ENCODE results near the gene ZNF469.

DNA sequence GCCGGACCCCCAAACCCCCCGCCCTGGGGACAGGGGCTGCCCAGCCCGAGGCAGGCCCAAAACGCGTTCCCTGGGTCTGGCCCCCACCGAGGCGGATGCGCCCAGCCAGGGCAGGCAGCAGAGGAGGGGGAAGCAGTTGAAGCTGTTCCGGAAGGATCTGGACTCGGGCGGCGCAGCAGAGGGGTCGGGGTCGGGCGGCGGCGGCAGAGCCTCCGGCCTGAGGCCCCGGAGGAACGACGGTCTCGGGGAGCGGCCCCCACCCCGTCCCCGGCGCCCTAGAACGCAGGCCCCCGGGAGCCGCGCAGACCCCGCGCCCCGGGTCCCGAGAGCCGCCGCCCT lies 47.4 kb downstream of the ZNF469 start:
- no peak for TF ChIP-seq ZNF347 (CRISPR knock-in tag; IDR thresholded peaks at IDR 0.05; ENCODE audit: low read depth)
- TF ChIP-seq, protein P1, sequence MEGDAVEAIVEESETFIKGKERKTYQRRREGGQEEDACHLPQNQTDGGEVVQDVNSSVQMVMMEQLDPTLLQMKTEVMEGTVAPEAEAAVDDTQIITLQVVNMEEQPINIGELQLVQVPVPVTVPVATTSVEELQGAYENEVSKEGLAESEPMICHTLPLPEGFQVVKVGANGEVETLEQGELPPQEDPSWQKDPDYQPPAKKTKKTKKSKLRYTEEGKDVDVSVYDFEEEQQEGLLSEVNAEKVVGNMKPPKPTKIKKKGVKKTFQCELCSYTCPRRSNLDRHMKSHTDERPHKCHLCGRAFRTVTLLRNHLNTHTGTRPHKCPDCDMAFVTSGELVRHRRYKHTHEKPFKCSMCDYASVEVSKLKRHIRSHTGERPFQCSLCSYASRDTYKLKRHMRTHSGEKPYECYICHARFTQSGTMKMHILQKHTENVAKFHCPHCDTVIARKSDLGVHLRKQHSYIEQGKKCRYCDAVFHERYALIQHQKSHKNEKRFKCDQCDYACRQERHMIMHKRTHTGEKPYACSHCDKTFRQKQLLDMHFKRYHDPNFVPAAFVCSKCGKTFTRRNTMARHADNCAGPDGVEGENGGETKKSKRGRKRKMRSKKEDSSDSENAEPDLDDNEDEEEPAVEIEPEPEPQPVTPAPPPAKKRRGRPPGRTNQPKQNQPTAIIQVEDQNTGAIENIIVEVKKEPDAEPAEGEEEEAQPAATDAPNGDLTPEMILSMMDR (IDR thresholded peaks at IDR 0.05 in 2 of 3, conservative IDR thresholded peaks at IDR 0.05 in 1 of 3; ENCODE audit: insufficient read depth in 2 of 3, low read depth in 1 of 3, low read length in 3 of 3): no peak

All from K562 (cell line).